Cardiac muscle cell (in vitro differentiated cells and primary cell): ENCODE results near the gene CELF2. TPM values are rescaled to one million over a fixed set of nuclear protein-coding genes. Genes with fewer than 3 reads are reported as not detected.
A peak's percentile ranks its signal among the peaks of the same experiment; 100 is the strongest.

Experiments
- DNase-seq, 2 donors: peaks; one replicate each; pipeline versions ENCODE4 v3.0.0 to v3.0.0-alpha.2; 2010 to 2017; ENCODE audit warnings: low read depth in 1 of 2, low spot score in 1 of 2
- H3K27ac ChIP-seq: fragments of 200-600 bp; sonication (generic); 2 replicates; pipeline ENCODE4 v1.5.1; 2016
- H3K27me3 ChIP-seq: fragments of 200-600 bp; sonication (generic); 2 replicates; pipeline ENCODE4 v1.6.0; 2016; ENCODE audit warnings: control low read depth
- H3K36me3 ChIP-seq: fragments of 200-600 bp; sonication (generic); 2 replicates; pipeline ENCODE4 v1.5.1; 2016; ENCODE audit warnings: control low read depth
- H3K4me1 ChIP-seq: fragments of 200-600 bp; sonication (generic); 2 replicates; pipeline ENCODE4 v1.8.1; 2017; ENCODE audit warnings: low read depth, mild to moderate bottlenecking, mixed run types
- H3K4me3 ChIP-seq: fragments of 200-600 bp; sonication (generic); 2 replicates; pipeline ENCODE4 v1.5.1; 2016; ENCODE audit warnings: mild to moderate bottlenecking
- H3K9me3 ChIP-seq: fragments of 200-600 bp; sonication (generic); 2 replicates; pipeline ENCODE4 v1.5.1; 2017; ENCODE audit warnings: low read depth, mild to moderate bottlenecking, control low read depth
- CTCF ChIP-seq: IDR thresholded peaks from 2 replicates; pipeline ENCODE4 v1.5.1; 2012; ENCODE audit warnings: low read depth, mild to moderate bottlenecking, low read length
- polyA plus RNA-seq: library from polyadenylated mRNA; unstranded; fragments of >200 nt; fragmentation: Nextera tagmentation; extraction: Ambion mirVana; gene quantifications from 2 replicates; pipeline ENCODE4 v1.2.1, GENCODE V29; 2016
- total RNA-seq: library from RNA; depleted of rRNA; stranded (reverse); fragments of >200 nt; gene quantifications from 2 replicates; pipeline ENCODE4 v1.2.3, GENCODE V29; 2016

The CELF2 gene
- total and polyA plus RNA-seq, 2 experiments from 2014 or later: 66.9 to 82.7 TPM

- TF ChIP-seq CTCF: no peak
- Histone ChIP-seq H3K9me3 (no peaks in the 10 kb centered on the region), H3K4me1 (peaks cover 13% of the 10 kb centered on the region), H3K27ac (no peak overlapping the region), H3K36me3 (no peaks in the 10 kb centered on the region), H3K4me3 (no peak overlapping the region), H3K27me3 (no peaks in the 10 kb centered on the region)
- no peak for DNase-seq
Observed at GRCh38 chr10:11057018-11057417, 39.3 kb downstream of the CELF2 start.

- H3K4me3 ChIP-seq: no peak overlapping the region
- no peaks in the 10 kb centered on the region for H3K36me3 ChIP-seq
- H3K27me3 ChIP-seq: no peaks in the 10 kb centered on the region
- no peaks in the 10 kb centered on the region for H3K9me3 ChIP-seq
- no peak for DNase-seq
- H3K4me1 ChIP-seq: peaks cover 13% of the 10 kb centered on the region
- H3K27ac ChIP-seq: no peak overlapping the region
- no peak for TF ChIP-seq CTCF
Observed at GRCh38 chr10:11057448-11057847, 39.8 kb downstream of the CELF2 start.

GRCh38 chr10:11057994-11058393 lies 40.3 kb downstream of the CELF2 start:
- DNase-seq: no peak
- Histone ChIP-seq H3K27ac (no peak overlapping the region), H3K27me3 (no peaks in the 10 kb centered on the region), H3K4me1 (peaks cover 13% of the 10 kb centered on the region), H3K4me3 (no peak overlapping the region), H3K36me3 (no peaks in the 10 kb centered on the region), H3K9me3 (no peaks in the 10 kb centered on the region)
- no peak for TF ChIP-seq CTCF

- no peak overlapping the region for H3K4me3 ChIP-seq
- H3K4me1 ChIP-seq: peaks cover 16% of the 10 kb centered on the region
- no peaks in the 10 kb centered on the region for H3K36me3 ChIP-seq
- no peaks in the 10 kb centered on the region for H3K27me3 ChIP-seq
- DNase-seq: peak in 1 of 2 donors; percentile 17
- TF ChIP-seq CTCF: no peak
- H3K27ac ChIP-seq: no peak overlapping the region
- no peaks in the 10 kb centered on the region for H3K9me3 ChIP-seq
Observed at GRCh38 chr10:11058965-11059364, 41.3 kb downstream of the CELF2 start.

- DNase-seq: no peak
- no peak for TF ChIP-seq CTCF
- H3K27ac ChIP-seq: no peak overlapping the region
- no peaks in the 10 kb centered on the region for H3K9me3 ChIP-seq
- peaks cover 22% of the 10 kb centered on the region for H3K4me1 ChIP-seq
- no peaks in the 10 kb centered on the region for H3K36me3 ChIP-seq
- no peak overlapping the region for H3K4me3 ChIP-seq
- no peaks in the 10 kb centered on the region for H3K27me3 ChIP-seq
Observed at GRCh38 chr10:11063856-11064255, 46.2 kb downstream of the CELF2 start.

GRCh38 chr10:11064832-11065231 lies 47.2 kb downstream of the CELF2 start:
- H3K4me1 ChIP-seq: peaks cover 22% of the 10 kb centered on the region
- no peak overlapping the region for H3K27ac ChIP-seq
- H3K9me3 ChIP-seq: no peaks in the 10 kb centered on the region
- no peak for TF ChIP-seq CTCF
- DNase-seq: no peak
- H3K4me3 ChIP-seq: no peak overlapping the region
- H3K36me3 ChIP-seq: no peaks in the 10 kb centered on the region
- H3K27me3 ChIP-seq: no peaks in the 10 kb centered on the region
